GM12875 (cell line): ENCODE results near the gene FAM151B.
"Not testable (repeated sequence)": the region's sequence is repeated elsewhere in the genome, so short reads cannot be mapped to it uniquely, and the experiment has no call there.

Experiments used
- H3K4me3 ChIP-seq: one replicate; pipeline ENCODE4 v1.5.1; 2011; ENCODE audit warnings: low read depth, low read length, control low read depth
- CTCF ChIP-seq: IDR thresholded peaks from 2 replicates; pipeline ENCODE4 v1.5.1; 2011; ENCODE audit warnings: low read depth, mild to moderate bottlenecking, control low read depth, inconsistent platforms, low read length, moderate library complexity, borderline replicate concordance; ENCODE audit not compliant: insufficient read depth

FAM151B gene

GRCh38 chr5:80466669-80467485 is 21.0 kb upstream of the FAM151B start:
- H3K4me3 ChIP-seq: no peak overlapping the region
- no peak for TF ChIP-seq CTCF

- no peak for TF ChIP-seq CTCF
- no peak overlapping the region for H3K4me3 ChIP-seq
Observed at GRCh38 chr5:80468131-80468530, 19.8 kb upstream of the FAM151B start.

- H3K4me3 ChIP-seq: not testable (repeated sequence)
Observed at GRCh38 chr5:80470631-80471030, 17.3 kb upstream of the FAM151B start.

DNA sequence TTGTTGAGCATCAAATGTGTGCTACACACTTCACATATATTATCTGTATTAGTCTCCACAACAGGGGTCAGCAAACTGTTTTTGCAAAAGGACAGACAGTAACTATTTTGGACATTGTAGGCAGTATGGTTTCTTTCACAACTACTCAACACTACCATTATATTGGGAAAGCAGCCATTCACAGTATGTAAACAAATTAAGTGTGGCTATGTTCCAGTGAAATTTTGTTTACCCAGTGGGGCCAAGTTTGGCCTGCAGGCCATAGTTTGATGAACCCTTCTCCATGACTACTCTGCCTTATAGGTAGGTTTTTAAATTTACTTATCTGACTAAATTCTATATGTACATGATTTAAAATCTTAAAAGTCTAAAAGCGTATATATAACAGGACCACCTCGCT is 13.0 kb upstream of the FAM151B start:
- H3K4me3 ChIP-seq: no peak overlapping the region
- no peak for TF ChIP-seq CTCF

DNA sequence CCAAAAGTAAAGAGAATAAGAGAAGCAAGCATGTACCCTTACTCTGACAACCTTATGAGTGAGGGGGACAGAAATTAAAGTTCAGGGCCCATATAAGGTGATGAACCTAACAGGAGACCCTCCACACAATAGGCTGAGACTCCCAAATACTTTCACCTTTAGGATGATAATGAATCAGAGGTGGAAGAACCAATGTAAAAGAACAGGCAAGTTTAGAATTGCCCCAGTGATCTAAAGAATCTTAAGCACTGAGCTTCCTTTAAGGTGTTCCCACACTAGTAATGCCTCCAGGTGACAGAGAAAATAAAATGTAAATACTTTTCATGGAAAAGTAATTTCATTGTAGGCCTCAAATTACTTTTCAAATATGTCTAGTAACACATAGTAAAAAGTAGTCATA is 8.2 kb upstream of the FAM151B start:
- TF ChIP-seq CTCF: no peak
- H3K4me3 ChIP-seq: no peak overlapping the region

GRCh38 chr5:80480354-80480753 is 7.5 kb upstream of the FAM151B start:
- no peak for TF ChIP-seq CTCF
- no peak overlapping the region for H3K4me3 ChIP-seq

- TF ChIP-seq CTCF: peak; percentile 77
- no peak overlapping the region for H3K4me3 ChIP-seq
Observed at GRCh38 chr5:80481019-80481893, 6.6 kb upstream of the FAM151B start.
